Ascending aorta (tissue), 2 donors: ENCODE results near the gene RECQL5. TPM values are rescaled to one million over a fixed set of nuclear protein-coding genes. Genes with fewer than 3 reads are reported as not detected.

ENCODE experiments used
- DNase-seq, 2 donors: peaks; one replicate each; pipeline ENCODE4 v3.0.0-alpha.2; 2019; ENCODE audit warnings: low spot score in 2 of 2
- H3K27ac ChIP-seq, 2 donors: fragments of 200-600 bp; sonication (generic); one replicate each; pipeline ENCODE4 v1.5.1; 2016 to 2017; ENCODE audit warnings: mild to moderate bottlenecking in 1 of 2
- H3K27me3 ChIP-seq: fragments of 200-600 bp; sonication (generic); one replicate; pipeline ENCODE4 v1.5.1; 2017
- H3K36me3 ChIP-seq, 2 donors: fragments of 200-600 bp; sonication (generic); one replicate each; pipeline ENCODE4 v1.5.1; 2016
- H3K4me1 ChIP-seq, 2 donors: fragments of 200-600 bp; sonication (generic); one replicate each; pipeline ENCODE4 v1.5.1; 2016 to 2017; ENCODE audit warnings: mild to moderate bottlenecking in 1 of 2
- H3K4me3 ChIP-seq, 2 donors: fragments of 200-600 bp; sonication (generic); one replicate each; pipeline ENCODE4 v1.5.1; 2016 to 2017; ENCODE audit warnings: mild to moderate bottlenecking in 1 of 2
- H3K9me3 ChIP-seq, 2 donors: fragments of 200-600 bp; sonication (generic); one replicate each; pipeline ENCODE4 v1.5.1; 2016
- intact Hi-C: fragments of 100-400 bp; cut with DNase I; formaldehyde crosslinking; loops from one replicate; pipeline ENCODE4 v1.15.1; 2023
- total RNA-seq: library from RNA; depleted of rRNA; stranded (reverse); fragments of >200 nt; gene quantifications from one replicate; pipeline ENCODE4 v1.1.0, GENCODE V29; 2016
- TF ChIP-seq, protein P1 (sequence below), 3 experiments: fragments of 200-600 bp in 2 of 3; fragments of 450-650 bp in 1 of 3; sonication (generic) in 2 of 3; IDR thresholded peaks; one replicate each; pipeline ENCODE4 v1.5.1; 2016 to 2019; ENCODE audit warnings: antibody characterized with exemption in 3 of 3, mild to moderate bottlenecking in 1 of 3, moderate library complexity in 1 of 3

The RECQL5 gene
- 7.6 TPM for total RNA-seq

DNA sequence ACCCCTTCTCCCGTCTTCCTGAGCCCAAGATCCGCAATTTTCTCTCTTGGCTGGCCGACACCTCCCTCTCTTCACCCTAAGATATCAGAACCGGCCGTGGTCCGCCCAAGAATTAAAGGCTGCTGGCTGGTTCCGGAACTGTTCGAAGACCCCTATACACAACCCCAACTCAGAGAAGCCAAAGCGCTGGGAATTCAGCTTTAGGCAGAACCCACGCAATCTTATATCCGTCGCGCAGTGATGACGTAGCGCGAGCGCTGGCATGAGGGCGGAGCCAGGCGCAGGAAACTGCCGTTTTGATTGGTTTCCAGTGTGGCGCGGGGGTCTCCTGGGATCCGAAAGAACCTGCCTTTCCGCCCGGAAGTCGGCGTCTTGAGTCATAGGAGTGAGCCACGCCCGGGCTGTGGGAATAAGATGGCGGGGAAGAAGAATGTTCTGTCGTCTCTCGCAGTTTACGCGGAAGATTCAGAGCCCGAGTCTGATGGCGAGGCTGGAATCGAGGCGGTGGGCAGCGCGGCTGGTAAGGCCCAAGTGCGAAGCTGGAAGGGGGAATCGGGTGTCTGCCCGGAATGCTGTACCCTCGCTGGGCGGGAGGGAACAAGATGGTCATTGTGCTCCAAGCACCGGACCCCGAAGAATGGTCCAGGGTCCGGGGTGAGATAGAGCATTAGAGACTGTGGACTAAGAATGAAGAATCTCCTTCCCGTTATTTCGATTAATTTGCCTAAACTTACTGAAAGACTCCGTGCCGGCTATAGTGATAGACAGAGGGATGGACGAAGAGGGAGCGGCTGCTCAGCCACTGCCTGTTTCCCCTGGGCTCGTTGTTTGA is at the start of gene RECQL5, which contains the start of gene SAP30BP:
TSS of gene RECQL5 (minus strand) at position 196 of the 832 bp plus-strand sequence. CDS start 597 bp downstream, outside the sequence.
TSS of gene SAP30BP (plus strand) at position 380 of the 832 bp plus-strand sequence. CDS start at position 415, 35 bp downstream.
- peaks cover 32 to 38% of the 10 kb centered on the region in 2 donors for H3K36me3 ChIP-seq
- peak within 1 kb of the TSS; percentile 81 to 82 for H3K4me3 ChIP-seq
- no peaks in the 10 kb centered on the region for H3K9me3 ChIP-seq
- H3K4me1 ChIP-seq: peaks cover 10 to 16% of the 10 kb centered on the region in 2 donors
- H3K27ac ChIP-seq: peak within 1 kb of the TSS; percentile 80 to 96
- intact Hi-C loops: loop anchor here (1.0 to 10.0 kb wide), 2 partner anchors 208 to 378 kb away; partner anchors contain the start of genes SLC25A19 and TRIM47
- TF ChIP-seq, protein P1, sequence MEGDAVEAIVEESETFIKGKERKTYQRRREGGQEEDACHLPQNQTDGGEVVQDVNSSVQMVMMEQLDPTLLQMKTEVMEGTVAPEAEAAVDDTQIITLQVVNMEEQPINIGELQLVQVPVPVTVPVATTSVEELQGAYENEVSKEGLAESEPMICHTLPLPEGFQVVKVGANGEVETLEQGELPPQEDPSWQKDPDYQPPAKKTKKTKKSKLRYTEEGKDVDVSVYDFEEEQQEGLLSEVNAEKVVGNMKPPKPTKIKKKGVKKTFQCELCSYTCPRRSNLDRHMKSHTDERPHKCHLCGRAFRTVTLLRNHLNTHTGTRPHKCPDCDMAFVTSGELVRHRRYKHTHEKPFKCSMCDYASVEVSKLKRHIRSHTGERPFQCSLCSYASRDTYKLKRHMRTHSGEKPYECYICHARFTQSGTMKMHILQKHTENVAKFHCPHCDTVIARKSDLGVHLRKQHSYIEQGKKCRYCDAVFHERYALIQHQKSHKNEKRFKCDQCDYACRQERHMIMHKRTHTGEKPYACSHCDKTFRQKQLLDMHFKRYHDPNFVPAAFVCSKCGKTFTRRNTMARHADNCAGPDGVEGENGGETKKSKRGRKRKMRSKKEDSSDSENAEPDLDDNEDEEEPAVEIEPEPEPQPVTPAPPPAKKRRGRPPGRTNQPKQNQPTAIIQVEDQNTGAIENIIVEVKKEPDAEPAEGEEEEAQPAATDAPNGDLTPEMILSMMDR (IDR thresholded peaks at IDR 0.05): no peak
- no peaks in the 10 kb centered on the region for H3K27me3 ChIP-seq
- DNase-seq: peak; percentile 88 to 99

DNA sequence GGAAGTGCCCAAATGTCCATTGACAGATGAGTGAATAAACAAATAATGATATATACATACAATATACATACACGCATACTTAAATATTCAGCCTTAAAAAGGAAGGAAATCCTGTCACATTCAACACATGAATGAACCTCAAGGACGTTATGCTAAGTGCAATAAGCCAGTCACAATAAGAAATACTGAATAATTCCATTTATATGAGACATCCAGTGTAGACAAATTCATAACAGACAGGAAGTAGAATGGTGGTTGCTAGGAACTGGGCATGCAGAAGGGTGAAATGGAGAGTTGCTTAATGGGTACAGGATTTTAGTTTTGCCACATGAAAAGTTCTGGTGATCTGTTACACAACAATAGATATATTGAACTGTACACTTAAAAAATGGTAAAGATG is 45.5 kb upstream of the RECQL5 start:
- DNase-seq: no peak
- H3K27ac ChIP-seq: no peak overlapping the region
- no peaks in the 10 kb centered on the region for H3K27me3 ChIP-seq
- intact Hi-C loops: no loop called here
- H3K4me3 ChIP-seq: no peak overlapping the region
- TF ChIP-seq, protein P1 (IDR thresholded peaks at IDR 0.05): no peak
- no peaks in the 10 kb centered on the region for H3K9me3 ChIP-seq
- peaks cover 0 to 12% of the 10 kb centered on the region in 2 donors for H3K36me3 ChIP-seq
- no peaks in the 10 kb centered on the region for H3K4me1 ChIP-seq

DNA sequence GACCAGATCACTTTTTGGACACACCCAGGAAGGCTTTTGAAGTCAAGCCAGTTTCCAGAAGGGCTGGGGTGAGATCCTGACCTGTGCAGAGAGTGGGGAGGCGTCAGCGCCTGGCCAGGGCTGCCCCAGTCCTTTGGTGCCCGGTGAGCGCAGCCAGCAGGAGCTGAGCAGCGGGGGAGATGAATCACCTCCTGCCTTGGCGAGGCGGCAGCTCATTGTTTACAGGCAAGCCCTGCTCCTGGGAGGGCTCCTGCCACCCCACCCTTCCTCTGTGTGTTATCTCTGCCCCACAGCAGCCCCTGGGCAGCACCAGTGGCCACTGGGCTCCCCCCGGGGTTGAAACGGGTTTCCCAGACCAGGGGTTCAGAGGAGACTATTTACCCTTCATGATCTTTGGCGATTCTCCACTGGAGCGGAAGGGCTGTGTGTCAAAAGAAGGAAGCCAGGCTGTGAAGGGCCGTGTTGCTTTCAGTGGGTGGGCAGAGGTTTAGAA is 40.2 kb upstream of the RECQL5 start:
- H3K27me3 ChIP-seq: no peaks in the 10 kb centered on the region
- no peak for DNase-seq
- H3K4me3 ChIP-seq: no peak overlapping the region
- no peaks in the 10 kb centered on the region for H3K9me3 ChIP-seq
- intact Hi-C loops: no loop called here
- TF ChIP-seq, protein P1 (IDR thresholded peaks at IDR 0.05): no peak
- H3K4me1 ChIP-seq: no peaks in the 10 kb centered on the region
- peaks cover 52 to 66% of the 10 kb centered on the region in 2 donors for H3K36me3 ChIP-seq
- H3K27ac ChIP-seq: no peak overlapping the region

DNA sequence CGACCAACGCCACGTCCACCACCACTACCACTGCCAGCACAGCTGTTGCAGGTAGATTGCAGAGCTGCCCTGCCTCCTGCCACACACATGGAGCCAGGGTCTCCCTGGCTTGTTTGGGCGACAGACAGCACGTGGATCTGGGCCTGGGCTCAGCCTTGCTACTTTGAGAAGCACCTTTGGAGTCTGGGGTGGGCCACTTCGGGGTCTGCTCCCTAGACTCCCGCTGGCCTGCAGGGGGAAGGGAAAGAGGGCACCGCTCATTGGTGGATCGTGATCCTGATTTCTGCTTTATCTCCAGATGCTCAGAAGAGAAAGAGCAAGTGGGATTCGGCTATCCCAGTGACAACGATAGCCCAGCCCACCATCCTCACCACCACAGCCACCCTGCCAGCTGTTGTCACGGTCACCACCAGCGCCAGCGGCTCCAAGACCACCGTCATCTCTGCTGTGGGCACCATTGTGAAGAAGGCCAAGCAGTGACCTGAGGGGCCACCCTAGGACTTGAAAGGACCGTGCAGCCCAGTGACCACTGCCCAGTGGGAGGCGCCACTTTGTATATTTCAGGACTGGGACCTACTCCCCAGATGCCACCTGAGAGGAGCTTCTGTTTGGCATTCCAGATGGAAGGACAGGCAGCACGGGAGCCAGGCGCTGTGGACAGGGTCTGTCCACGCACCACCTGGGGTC is 39.2 kb upstream of the RECQL5 start:
- Histone ChIP-seq H3K36me3 (peaks cover 62 to 75% of the 10 kb centered on the region in 2 donors), H3K27ac (no peak overlapping the region), H3K4me1 (no peaks in the 10 kb centered on the region), H3K9me3 (no peaks in the 10 kb centered on the region), H3K27me3 (no peaks in the 10 kb centered on the region), H3K4me3 (no peak overlapping the region)
- no peak for DNase-seq
- intact Hi-C loops: no loop called here
- TF ChIP-seq, protein P1 (IDR thresholded peaks at IDR 0.05): no peak

DNA sequence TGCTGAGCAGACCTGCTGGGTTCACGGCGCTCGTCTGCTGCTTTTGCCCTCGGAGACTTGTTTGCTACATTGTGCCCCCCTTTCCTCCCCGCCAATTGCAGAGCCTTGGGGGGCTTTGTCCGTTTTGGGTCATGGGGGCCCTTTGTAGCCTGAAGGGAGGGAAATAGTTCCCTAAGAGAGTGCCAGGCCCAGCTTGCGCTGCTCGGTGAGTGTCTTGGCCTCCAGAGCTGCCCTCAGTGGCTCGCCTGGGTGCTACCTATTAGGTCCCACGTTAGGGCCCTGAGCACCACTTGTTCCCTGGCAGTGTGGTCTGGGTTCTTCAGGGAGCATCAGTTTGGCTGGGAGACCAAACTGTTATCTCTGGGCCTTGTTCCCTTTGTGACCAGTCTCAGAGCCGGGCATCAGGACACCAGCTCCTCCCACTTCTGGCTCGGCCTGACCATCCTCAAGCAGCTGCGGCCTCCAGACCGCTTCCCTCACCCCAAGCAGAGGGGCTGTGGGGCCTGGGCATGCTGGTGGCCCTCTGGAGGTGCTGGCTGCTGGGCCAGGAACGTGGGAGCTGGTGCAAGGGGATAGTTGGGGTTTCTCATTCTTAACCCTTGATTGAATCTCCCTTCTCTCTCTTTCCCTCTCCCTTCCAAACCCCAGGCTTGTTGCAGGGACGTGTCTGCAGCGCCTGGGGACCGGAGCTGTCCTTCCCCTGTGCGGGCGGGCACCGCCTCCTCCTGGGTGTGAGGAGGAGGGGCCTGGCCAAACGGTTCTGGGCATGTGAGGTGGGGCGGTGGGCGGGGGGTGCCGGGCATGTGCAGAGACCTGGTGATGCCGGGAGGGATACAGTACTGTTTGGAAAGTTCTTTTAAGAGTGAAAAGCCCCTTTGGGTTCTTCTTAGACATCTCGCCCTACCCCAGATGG is 38.3 kb upstream of the RECQL5 start:
- H3K4me3 ChIP-seq: no peak overlapping the region
- TF ChIP-seq, protein P1 (IDR thresholded peaks at IDR 0.05): no peak
- H3K27me3 ChIP-seq: no peaks in the 10 kb centered on the region
- no peak overlapping the region for H3K27ac ChIP-seq
- no peak for DNase-seq
- H3K36me3 ChIP-seq: peaks cover 71 to 85% of the 10 kb centered on the region in 2 donors
- intact Hi-C loops: no loop called here
- H3K9me3 ChIP-seq: no peaks in the 10 kb centered on the region
- no peaks in the 10 kb centered on the region for H3K4me1 ChIP-seq
